Liver (tissue), 3 donors: Measurements from ENCODE around the gene FGD4.

Experiments
- JUND ChIP-seq, 2 donors: IDR thresholded peaks; 2 replicates each; pipeline ENCODE4 v1.6.1; 2016; ENCODE audit warnings: antibody characterized with exemption in 2 of 2
- RAD21 ChIP-seq, 2 donors: IDR thresholded peaks; 2 replicates each; pipeline ENCODE4 v1.6.1; 2016; ENCODE audit warnings: antibody characterized with exemption in 2 of 2, mild to moderate bottlenecking in 2 of 2
- TAF1 ChIP-seq: conservative IDR thresholded peaks from 2 replicates; pipeline ENCODE4 v1.6.1; 2016; ENCODE audit warnings: antibody characterized with exemption, mild to moderate bottlenecking
- YY1 ChIP-seq: IDR thresholded peaks from 2 replicates; pipeline ENCODE4 v1.6.1; 2016; ENCODE audit warnings: antibody characterized with exemption, mild to moderate bottlenecking
- TF ChIP-seq, protein P1 (sequence below): fragments of 150-350 bp; IDR thresholded peaks from 2 replicates; pipeline ENCODE4 v1.5.1; 2017; ENCODE audit warnings: improper control_type of control experiment, low read depth, low read length; ENCODE audit not compliant: missing input control
- TF ChIP-seq, protein P2 (sequence below): IDR thresholded peaks from 2 replicates; pipeline ENCODE4 v1.6.1; 2016; ENCODE audit warnings: antibody characterized with exemption
- TF ChIP-seq, protein P3 (sequence below): IDR thresholded peaks from 2 replicates; pipeline ENCODE4 v1.6.1; 2016; ENCODE audit warnings: antibody characterized with exemption, mild to moderate bottlenecking
- TF ChIP-seq, protein P4 (sequence below): IDR thresholded peaks from 2 replicates; pipeline ENCODE4 v1.6.1; 2016; ENCODE audit warnings: antibody characterized with exemption
- donor health status: healthy.
- donor health status: healthy.

DNA sequence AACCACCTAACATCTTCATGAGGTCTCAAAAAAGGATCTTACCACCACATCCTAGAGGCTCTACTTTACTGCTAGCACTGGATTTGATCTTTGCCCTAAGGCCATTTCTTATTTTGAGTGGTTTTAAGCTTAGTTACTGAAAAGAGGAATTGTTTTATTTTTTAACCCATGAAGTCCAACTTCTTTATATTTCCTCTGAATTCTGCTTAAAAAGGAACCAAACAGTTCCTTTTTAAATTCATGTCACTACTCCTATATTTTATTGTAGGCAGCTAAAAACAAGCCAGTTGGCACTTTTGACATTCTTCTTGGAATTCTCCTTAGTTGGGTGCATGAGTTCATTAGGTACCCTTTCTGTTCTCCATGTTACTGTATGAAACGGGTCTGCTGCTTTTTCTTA is 76.4 kb downstream of the FGD4 start:
- TF ChIP-seq RAD21 (IDR thresholded peaks at IDR 0.05) (no peak), JUND (IDR thresholded peaks at IDR 0.05) (no peak), YY1 (no peak), TAF1 (no peak)
- TF ChIP-seq, protein P1, sequence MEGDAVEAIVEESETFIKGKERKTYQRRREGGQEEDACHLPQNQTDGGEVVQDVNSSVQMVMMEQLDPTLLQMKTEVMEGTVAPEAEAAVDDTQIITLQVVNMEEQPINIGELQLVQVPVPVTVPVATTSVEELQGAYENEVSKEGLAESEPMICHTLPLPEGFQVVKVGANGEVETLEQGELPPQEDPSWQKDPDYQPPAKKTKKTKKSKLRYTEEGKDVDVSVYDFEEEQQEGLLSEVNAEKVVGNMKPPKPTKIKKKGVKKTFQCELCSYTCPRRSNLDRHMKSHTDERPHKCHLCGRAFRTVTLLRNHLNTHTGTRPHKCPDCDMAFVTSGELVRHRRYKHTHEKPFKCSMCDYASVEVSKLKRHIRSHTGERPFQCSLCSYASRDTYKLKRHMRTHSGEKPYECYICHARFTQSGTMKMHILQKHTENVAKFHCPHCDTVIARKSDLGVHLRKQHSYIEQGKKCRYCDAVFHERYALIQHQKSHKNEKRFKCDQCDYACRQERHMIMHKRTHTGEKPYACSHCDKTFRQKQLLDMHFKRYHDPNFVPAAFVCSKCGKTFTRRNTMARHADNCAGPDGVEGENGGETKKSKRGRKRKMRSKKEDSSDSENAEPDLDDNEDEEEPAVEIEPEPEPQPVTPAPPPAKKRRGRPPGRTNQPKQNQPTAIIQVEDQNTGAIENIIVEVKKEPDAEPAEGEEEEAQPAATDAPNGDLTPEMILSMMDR: no peak
- TF ChIP-seq, protein P2, sequence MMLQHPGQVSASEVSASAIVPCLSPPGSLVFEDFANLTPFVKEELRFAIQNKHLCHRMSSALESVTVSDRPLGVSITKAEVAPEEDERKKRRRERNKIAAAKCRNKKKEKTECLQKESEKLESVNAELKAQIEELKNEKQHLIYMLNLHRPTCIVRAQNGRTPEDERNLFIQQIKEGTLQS: no peak
- TF ChIP-seq, protein P3, sequence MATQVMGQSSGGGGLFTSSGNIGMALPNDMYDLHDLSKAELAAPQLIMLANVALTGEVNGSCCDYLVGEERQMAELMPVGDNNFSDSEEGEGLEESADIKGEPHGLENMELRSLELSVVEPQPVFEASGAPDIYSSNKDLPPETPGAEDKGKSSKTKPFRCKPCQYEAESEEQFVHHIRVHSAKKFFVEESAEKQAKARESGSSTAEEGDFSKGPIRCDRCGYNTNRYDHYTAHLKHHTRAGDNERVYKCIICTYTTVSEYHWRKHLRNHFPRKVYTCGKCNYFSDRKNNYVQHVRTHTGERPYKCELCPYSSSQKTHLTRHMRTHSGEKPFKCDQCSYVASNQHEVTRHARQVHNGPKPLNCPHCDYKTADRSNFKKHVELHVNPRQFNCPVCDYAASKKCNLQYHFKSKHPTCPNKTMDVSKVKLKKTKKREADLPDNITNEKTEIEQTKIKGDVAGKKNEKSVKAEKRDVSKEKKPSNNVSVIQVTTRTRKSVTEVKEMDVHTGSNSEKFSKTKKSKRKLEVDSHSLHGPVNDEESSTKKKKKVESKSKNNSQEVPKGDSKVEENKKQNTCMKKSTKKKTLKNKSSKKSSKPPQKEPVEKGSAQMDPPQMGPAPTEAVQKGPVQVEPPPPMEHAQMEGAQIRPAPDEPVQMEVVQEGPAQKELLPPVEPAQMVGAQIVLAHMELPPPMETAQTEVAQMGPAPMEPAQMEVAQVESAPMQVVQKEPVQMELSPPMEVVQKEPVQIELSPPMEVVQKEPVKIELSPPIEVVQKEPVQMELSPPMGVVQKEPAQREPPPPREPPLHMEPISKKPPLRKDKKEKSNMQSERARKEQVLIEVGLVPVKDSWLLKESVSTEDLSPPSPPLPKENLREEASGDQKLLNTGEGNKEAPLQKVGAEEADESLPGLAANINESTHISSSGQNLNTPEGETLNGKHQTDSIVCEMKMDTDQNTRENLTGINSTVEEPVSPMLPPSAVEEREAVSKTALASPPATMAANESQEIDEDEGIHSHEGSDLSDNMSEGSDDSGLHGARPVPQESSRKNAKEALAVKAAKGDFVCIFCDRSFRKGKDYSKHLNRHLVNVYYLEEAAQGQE: no peak
- TF ChIP-seq, protein P4, sequence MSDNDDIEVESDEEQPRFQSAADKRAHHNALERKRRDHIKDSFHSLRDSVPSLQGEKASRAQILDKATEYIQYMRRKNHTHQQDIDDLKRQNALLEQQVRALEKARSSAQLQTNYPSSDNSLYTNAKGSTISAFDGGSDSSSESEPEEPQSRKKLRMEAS: no peak
